GM12878 (cell line): ENCODE data around the gene PREB.
A peak's percentile ranks its signal among the peaks of the same experiment; 100 is the strongest.

Experiments
- GATAD2B ChIP-seq: fragments of 450-650 bp; conservative IDR thresholded peaks from 2 replicates; pipeline ENCODE4 v1.6.1; 2017; ENCODE audit warnings: low read depth, mild to moderate bottlenecking, moderate library complexity
- NRF1 ChIP-seq: conservative IDR thresholded peaks from 2 replicates; pipeline ENCODE4 v1.6.1; 2011; ENCODE audit warnings: mild to moderate bottlenecking, low read depth, low read length, improper control_type of control experiment
- TF ChIP-seq, protein P1 (sequence below), 3 experiments: IDR thresholded peaks in 2 of 3; conservative IDR thresholded peaks in 1 of 3; 2 replicates each; pipeline ENCODE4 v1.5.1; 2011; ENCODE audit warnings: low read depth in 3 of 3, low read length in 3 of 3, mild to moderate bottlenecking in 3 of 3, control low read depth in 2 of 3, moderate library complexity in 2 of 3, inconsistent platforms in 1 of 3, mixed read lengths in 1 of 3; ENCODE audit not compliant: control insufficient read depth in 2 of 3, insufficient read depth in 1 of 3; ENCODE audit errors: extremely low read depth in 1 of 3
- TF ChIP-seq, protein P2 (sequence below): IDR thresholded peaks from 2 replicates; pipeline ENCODE4 v1.6.1; 2012; ENCODE audit warnings: mild to moderate bottlenecking, low read depth, low read length
- TF ChIP-seq, protein P3 (sequence below): IDR thresholded peaks from 2 replicates; pipeline ENCODE4 v1.6.1; 2011; ENCODE audit warnings: mild to moderate bottlenecking, low read depth, low read length, moderate library complexity; ENCODE audit not compliant: insufficient replicate concordance
- TF ChIP-seq, protein P4 (sequence below): IDR thresholded peaks from 2 replicates; pipeline ENCODE4 v1.6.1; 2012; ENCODE audit warnings: improper control_type of control experiment, low read depth, low read length; ENCODE audit not compliant: insufficient replicate concordance

DNA sequence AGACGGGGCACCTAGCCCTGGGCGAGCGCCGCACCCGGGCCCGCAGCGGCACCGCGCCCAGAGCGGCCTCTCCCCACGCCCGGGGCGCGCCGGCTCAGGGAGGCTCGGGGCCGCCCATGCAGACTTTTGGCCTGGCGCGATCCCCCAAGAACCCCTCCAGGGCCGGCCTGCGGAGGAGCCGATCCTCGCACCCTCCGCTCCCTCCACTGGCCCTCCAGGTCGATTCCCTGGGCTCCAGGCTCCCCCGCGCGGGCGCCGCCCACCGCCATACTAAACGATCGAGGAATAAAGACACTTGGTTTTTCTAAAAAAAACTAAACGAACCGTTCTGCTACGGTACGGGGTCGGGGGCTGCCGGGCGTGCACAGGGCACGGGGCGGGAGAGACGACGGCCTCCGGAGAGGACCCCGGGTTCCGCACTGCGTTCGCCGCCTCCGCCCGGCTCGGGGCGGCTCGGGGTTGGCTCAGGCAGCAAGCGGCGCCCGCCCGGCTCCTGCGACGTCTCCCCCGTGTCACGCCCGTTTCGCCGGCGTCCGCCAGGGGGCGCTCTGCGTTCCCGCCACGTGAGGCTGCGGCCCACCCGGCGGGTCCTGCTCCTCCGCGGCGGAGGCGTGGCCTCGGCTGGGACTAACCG is 48.2 kb downstream of the PREB start:
- TF ChIP-seq, protein P1, sequence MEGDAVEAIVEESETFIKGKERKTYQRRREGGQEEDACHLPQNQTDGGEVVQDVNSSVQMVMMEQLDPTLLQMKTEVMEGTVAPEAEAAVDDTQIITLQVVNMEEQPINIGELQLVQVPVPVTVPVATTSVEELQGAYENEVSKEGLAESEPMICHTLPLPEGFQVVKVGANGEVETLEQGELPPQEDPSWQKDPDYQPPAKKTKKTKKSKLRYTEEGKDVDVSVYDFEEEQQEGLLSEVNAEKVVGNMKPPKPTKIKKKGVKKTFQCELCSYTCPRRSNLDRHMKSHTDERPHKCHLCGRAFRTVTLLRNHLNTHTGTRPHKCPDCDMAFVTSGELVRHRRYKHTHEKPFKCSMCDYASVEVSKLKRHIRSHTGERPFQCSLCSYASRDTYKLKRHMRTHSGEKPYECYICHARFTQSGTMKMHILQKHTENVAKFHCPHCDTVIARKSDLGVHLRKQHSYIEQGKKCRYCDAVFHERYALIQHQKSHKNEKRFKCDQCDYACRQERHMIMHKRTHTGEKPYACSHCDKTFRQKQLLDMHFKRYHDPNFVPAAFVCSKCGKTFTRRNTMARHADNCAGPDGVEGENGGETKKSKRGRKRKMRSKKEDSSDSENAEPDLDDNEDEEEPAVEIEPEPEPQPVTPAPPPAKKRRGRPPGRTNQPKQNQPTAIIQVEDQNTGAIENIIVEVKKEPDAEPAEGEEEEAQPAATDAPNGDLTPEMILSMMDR (IDR thresholded peaks at IDR 0.05 in 2 of 3, conservative IDR thresholded peaks at IDR 0.05 in 1 of 3; ENCODE audit: control insufficient read depth in 2 of 3, extremely low read depth in 1 of 3, insufficient read depth in 1 of 3, low read depth in 3 of 3, low read length in 3 of 3): peak; percentile 77 to 95 (median 83)
- TF ChIP-seq NRF1 (no peak), GATAD2B (peak; percentile 24)
- TF ChIP-seq, protein P2, sequence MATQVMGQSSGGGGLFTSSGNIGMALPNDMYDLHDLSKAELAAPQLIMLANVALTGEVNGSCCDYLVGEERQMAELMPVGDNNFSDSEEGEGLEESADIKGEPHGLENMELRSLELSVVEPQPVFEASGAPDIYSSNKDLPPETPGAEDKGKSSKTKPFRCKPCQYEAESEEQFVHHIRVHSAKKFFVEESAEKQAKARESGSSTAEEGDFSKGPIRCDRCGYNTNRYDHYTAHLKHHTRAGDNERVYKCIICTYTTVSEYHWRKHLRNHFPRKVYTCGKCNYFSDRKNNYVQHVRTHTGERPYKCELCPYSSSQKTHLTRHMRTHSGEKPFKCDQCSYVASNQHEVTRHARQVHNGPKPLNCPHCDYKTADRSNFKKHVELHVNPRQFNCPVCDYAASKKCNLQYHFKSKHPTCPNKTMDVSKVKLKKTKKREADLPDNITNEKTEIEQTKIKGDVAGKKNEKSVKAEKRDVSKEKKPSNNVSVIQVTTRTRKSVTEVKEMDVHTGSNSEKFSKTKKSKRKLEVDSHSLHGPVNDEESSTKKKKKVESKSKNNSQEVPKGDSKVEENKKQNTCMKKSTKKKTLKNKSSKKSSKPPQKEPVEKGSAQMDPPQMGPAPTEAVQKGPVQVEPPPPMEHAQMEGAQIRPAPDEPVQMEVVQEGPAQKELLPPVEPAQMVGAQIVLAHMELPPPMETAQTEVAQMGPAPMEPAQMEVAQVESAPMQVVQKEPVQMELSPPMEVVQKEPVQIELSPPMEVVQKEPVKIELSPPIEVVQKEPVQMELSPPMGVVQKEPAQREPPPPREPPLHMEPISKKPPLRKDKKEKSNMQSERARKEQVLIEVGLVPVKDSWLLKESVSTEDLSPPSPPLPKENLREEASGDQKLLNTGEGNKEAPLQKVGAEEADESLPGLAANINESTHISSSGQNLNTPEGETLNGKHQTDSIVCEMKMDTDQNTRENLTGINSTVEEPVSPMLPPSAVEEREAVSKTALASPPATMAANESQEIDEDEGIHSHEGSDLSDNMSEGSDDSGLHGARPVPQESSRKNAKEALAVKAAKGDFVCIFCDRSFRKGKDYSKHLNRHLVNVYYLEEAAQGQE: 0 out of 2 replicates have a peak, but pooled peaks have one; percentile 15
- TF ChIP-seq, protein P3, sequence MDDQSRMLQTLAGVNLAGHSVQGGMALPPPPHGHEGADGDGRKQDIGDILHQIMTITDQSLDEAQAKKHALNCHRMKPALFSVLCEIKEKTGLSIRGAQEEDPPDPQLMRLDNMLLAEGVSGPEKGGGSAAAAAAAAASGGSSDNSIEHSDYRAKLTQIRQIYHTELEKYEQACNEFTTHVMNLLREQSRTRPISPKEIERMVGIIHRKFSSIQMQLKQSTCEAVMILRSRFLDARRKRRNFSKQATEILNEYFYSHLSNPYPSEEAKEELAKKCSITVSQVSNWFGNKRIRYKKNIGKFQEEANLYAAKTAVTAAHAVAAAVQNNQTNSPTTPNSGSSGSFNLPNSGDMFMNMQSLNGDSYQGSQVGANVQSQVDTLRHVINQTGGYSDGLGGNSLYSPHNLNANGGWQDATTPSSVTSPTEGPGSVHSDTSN: no peak
- TF ChIP-seq, protein P4, sequence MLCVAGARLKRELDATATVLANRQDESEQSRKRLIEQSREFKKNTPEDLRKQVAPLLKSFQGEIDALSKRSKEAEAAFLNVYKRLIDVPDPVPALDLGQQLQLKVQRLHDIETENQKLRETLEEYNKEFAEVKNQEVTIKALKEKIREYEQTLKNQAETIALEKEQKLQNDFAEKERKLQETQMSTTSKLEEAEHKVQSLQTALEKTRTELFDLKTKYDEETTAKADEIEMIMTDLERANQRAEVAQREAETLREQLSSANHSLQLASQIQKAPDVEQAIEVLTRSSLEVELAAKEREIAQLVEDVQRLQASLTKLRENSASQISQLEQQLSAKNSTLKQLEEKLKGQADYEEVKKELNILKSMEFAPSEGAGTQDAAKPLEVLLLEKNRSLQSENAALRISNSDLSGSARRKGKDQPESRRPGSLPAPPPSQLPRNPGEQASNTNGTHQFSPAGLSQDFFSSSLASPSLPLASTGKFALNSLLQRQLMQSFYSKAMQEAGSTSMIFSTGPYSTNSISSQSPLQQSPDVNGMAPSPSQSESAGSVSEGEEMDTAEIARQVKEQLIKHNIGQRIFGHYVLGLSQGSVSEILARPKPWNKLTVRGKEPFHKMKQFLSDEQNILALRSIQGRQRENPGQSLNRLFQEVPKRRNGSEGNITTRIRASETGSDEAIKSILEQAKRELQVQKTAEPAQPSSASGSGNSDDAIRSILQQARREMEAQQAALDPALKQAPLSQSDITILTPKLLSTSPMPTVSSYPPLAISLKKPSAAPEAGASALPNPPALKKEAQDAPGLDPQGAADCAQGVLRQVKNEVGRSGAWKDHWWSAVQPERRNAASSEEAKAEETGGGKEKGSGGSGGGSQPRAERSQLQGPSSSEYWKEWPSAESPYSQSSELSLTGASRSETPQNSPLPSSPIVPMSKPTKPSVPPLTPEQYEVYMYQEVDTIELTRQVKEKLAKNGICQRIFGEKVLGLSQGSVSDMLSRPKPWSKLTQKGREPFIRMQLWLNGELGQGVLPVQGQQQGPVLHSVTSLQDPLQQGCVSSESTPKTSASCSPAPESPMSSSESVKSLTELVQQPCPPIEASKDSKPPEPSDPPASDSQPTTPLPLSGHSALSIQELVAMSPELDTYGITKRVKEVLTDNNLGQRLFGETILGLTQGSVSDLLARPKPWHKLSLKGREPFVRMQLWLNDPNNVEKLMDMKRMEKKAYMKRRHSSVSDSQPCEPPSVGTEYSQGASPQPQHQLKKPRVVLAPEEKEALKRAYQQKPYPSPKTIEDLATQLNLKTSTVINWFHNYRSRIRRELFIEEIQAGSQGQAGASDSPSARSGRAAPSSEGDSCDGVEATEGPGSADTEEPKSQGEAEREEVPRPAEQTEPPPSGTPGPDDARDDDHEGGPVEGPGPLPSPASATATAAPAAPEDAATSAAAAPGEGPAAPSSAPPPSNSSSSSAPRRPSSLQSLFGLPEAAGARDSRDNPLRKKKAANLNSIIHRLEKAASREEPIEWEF: no peak
